GM18520 (cell line): ENCODE measurements around the gene SARDH.
"Not testable (repeated sequence)": the region's sequence is repeated elsewhere in the genome, so short reads cannot be mapped to it uniquely, and the experiment has no call there.

Experiments
- ATAC-seq: cut with Tn5 transposase; IDR thresholded peaks from one replicate; pipeline ENCODE4 v1.9.1; 2021; ENCODE audit not compliant: unreplicated experiment

Gene SARDH

GRCh38 chr9:133635533-133636531 lies 102.3 kb downstream of the SARDH start, which contains the start of gene DBH:
Gene DBH (plus strand): TSS chr9:133636363. CDS start chr9:133636372, 9 bp downstream.
- ATAC-seq, result no peak

DNA sequence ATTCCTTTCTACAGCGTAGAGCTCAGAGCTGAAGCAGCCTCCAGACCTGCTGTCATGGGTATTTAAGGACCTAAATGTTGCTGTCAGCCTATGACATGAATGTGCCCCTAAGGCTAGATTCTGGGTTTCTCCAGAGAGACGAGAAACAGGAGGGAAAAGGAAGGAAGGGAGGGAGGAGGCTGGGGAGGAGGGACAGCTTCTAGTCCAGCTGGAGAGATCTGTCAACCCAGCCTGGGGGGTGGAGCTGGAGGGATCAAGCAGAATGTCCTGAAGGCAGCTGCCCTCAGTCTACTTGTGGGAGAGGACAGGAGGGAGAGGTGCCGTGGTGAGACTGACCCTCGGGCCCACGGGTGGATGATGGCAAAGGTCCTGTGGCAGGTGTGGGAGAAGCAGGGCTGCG lies 103.1 kb downstream of the SARDH start:
- no peak for ATAC-seq

GRCh38 chr9:133634081-133634691 lies 104.0 kb downstream of the SARDH start:
- ATAC-seq, result no peak

DNA sequence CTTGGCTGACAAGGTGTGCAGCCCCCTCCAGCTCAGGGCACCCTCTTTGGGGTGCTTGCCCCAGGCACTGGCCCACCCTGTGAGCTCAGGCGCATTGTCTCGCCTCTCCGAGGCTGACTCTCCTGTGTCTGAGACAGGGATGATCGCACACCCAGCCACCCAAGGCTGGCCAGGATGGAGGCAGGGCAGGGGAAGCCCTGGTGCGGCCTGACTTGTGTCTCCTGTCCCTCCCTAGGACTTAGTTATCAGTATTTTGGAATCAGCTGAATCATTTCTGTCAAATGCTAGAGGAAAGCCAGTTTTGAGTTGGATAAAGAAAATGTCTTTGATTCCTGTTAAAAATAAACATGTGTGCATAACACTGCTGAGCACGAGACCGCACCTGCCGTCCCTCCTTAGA lies 104.5 kb downstream of the SARDH start:
- ATAC-seq, result no peak

- ATAC-seq, result no peak
Measured at GRCh38 chr9:133632806-133633680, 105.1 kb downstream of the SARDH start.

DNA sequence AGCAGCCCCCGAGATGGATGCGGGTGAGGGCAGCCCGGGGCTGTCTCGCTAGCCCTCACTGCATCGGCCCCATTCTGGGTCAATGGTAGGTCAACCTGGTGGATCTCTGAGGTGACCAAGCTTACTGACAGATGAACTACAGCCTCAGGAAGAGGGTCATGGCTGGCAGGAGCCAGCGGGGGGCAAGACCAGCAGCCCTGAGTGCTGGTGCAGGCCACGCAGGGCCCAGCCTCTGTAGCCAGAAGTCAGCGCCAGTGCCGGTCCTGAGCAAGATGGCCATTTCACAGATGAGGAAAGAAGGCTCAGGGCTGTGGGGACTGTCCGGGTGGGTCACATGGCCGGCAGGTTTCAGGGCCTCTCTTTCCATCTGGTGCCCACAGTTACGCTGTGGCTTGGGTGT lies 107.0 kb downstream of the SARDH start:
- ATAC-seq, result no peak

GRCh38 chr9:133629221-133630110 lies 108.7 kb downstream of the SARDH start:
- no peak for ATAC-seq

DNA sequence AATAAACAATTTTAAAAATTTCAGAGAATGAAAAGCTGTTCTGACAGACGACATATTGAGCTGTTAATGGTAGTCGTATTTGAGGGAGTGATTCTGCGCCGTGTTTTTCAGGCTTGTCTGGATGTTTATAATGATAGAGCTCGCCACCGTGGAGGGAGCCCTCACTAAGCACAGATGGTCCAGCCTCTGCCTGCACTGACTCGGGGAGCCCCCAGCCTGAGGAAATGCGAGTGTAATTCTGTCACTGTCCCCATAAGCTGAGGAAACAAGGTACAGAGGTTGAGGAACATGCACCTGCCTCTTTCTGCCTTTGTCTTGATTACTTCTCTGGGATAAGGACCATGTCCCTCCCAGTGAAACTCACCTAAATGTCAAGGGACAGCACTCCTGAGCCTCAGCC lies 109.4 kb downstream of the SARDH start:
- ATAC-seq, result no peak

GRCh38 chr9:133627341-133627740 lies 110.8 kb downstream of the SARDH start:
- ATAC-seq, result no peak

GRCh38 chr9:133626008-133626407 lies 112.1 kb downstream of the SARDH start:
- not testable (repeated sequence) for ATAC-seq

GRCh38 chr9:133622555-133622954 lies 115.6 kb downstream of the SARDH start:
- ATAC-seq, result no peak

DNA sequence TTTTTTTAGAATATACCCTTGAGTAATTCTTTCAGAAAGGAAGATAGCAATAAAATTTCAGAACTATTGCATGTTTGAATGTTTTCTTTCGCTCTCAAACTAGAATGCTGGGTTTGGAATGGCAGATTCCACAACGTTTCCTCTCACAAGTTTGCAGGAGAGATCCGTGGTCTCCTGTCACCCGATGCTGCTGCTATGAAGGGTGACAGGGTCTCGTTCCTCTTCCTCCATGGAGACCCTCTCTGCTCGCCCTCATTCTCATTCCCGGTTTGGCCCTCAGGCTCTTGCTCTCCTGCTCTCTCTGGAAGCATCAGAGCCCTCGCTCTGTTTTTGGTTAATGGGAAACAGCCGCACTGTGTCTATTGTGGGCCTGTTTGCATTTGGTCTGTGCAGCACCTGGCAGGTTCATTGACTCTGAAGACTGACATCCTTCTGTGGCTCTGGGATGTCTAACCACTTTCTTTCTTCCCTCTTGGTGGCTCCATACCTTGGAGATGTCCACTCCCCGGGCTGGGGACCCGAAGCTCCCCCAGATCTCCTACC lies 116.4 kb downstream of the SARDH start:
- no peak for ATAC-seq

DNA sequence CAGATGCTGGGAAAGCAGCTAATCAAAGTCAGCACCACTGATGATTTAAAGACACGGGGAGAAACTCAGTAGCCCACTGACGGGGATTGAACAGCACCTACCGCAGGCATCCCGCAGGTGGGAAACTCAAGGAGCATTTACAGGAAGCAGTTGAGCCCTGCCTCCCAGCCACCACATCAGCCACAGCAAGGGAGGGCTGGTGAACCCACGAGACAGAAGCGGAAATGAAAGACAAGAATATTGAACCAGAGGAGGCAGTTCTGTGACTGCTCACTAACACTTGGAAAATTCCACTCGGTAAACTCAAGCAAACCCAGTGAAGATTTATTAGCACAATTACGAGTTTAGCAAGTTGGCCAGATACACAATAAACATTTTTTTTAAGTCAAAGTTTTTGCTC lies 118.4 kb downstream of the SARDH start:
- no peak for ATAC-seq

DNA sequence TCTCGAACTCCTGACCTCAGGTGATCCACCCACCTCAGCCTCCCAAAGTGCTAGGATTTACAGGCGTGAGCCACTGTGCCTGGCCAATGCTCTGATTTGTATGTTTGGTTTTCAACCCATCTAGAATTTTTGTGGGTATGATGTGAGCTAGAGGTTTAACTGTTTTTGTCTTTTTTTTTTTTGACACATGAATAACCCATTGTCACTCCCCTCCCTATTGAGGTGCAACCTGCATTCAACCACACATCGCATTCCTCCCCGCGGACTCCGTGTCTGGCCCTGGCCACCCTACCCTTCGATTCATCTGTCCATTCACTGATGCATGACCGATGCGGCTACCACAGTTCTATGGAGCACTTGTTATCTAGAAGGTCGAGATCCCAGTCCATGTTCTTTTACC lies 119.4 kb downstream of the SARDH start:
- no peak for ATAC-seq

DNA sequence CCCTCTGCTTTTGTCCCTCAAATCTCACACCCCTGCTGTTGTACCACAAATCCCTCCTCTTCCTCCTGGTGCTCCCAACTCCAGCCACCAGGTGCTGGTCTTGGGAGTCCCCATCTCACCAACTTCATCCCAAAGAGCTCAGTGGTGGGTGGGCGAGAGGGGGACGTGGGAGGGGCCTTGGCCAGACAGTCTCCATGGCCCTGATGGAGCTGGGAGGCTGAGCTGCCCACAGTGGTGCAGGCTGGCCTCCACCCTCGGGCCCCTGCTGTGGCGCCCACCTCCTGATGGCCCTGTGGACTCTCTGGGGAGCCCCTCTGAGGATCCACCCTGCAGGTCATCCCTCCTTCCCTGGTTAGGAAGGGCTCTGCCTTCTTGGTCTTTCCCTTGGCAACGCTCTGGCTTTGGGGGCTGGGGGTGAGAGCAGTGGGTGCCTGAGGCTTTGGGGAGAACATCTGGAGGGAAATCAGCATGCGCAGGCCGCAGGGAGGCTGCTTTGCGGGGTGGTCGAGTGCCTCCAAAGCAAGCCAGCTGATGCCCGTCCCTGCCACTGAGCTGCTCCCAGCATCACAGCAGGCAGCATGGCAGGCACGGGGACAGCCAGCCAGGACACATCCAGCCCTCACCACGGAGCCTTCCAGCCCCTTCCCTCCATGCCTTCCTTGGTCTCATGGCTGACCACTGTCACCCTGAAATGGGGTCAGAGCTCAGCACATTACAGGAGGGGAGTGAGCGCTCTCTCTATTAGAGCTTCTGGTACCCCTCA lies 121.3 kb downstream of the SARDH start:
- no peak for ATAC-seq

DNA sequence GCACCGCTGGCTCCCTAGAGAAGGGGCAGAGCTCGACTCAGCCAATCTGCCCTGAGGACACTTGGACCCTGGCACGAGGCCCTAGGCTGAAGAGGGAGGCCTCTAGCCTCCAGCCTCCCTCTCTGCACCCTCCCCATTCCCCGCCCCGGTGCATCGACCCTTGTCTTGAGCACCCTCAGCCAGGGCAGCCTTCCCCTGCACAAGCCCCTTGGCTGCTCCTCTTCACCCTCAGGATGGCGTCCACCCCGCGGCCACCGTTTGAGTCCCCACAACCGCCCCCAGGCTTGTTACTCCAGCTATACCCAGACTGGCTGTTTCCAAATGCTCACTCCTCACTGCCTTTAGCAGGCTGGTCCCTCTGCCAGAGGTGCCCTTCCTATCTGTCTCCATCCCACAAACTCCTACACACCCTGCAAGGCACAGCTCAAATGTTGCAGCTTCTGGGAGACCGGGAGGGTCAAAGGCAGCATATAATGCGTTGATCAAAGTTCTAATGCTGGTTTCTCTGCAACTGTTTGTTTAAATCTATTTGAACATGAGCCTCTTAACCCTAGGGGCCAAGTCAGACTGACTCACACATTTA lies 122.5 kb downstream of the SARDH start:
- no peak for ATAC-seq

DNA sequence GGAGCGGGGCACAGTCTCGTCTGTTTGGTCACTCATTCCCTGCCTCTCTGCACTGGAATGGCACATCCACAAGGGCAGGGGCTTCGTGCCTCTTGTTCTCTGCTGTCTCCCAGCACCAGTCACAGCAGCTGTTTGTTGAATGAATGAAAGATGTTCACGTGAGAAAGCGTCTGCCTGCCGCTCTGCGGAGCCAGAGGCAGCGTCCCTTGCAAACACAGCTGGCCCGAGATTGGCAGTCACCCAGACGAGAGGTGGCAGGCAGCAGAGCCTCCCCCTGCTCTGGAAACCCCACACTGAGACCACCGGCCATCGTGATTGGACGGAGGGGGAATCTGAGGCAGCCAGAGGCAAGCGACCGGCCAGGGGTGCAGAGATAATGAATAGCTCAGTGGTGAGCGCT lies 123.0 kb downstream of the SARDH start:
- ATAC-seq, result no peak

- ATAC-seq, result no peak
Measured at GRCh38 chr9:133614678-133615077, 123.5 kb downstream of the SARDH start.

GRCh38 chr9:133614056-133614455 lies 124.1 kb downstream of the SARDH start:
- ATAC-seq, result no peak
